ENCODE data around the gene PIM1. TPM values are rescaled to one million over a fixed set of nuclear protein-coding genes. Genes with fewer than 3 reads are reported as not detected.

The PIM1 gene
- total and polyA plus RNA-seq, 9 of the 15 experiments (the other 6 are each of a cell fraction or from before 2014, with no cell fraction given), result 19.0 to 789 (median 212) TPM

- peak; percentile 28 for TF ChIP-seq SMAD1 (IDR thresholded peaks at IDR 0.05; ENCODE audit: low read depth, low read length, partially characterized antibody)
- TF ChIP-seq, protein P1, sequence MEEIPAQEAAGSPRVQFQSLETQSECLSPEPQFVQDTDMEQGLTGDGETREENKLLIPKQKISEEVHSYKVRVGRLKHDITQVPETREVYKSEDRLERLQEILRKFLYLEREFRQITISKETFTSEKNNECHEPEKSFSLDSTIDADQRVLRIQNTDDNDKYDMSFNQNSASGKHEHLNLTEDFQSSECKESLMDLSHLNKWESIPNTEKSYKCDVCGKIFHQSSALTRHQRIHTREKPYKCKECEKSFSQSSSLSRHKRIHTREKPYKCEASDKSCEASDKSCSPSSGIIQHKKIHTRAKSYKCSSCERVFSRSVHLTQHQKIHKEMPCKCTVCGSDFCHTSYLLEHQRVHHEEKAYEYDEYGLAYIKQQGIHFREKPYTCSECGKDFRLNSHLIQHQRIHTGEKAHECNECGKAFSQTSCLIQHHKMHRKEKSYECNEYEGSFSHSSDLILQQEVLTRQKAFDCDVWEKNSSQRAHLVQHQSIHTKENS (CRISPR knock-in tag; IDR thresholded peaks at IDR 0.05), result peak; percentile 85
- 0 out of 2 replicates have a peak, but pooled peaks have one; percentile 60 for TF ChIP-seq CGGBP1 (CRISPR knock-in tag; IDR thresholded peaks at IDR 0.05)
- TF ChIP-seq NFIC (IDR thresholded peaks at IDR 0.05), result peak; percentile 35; the same call in 1 of the 2 replicates
- no peak for TF ChIP-seq PYGO2 (tag; IDR thresholded peaks at IDR 0.05)
- no peak for TF ChIP-seq ZNF140 (CRISPR knock-in tag; IDR thresholded peaks at IDR 0.05)
- peak; percentile 91 for TF ChIP-seq ZNF384 (IDR thresholded peaks at IDR 0.05; ENCODE audit: low read depth, low read length)
- peak; percentile 60; the same call in 1 of the 2 replicates for TF ChIP-seq KLF6 (CRISPR knock-in tag; IDR thresholded peaks at IDR 0.05; ENCODE audit: borderline replicate concordance)
- peak; percentile 50 for TF ChIP-seq ZNF695 (CRISPR knock-in tag; IDR thresholded peaks at IDR 0.05)
- 0 out of 2 replicates have a peak, but pooled peaks have one; percentile 77 for TF ChIP-seq ZNF609 (CRISPR knock-in tag; IDR thresholded peaks at IDR 0.05; ENCODE audit: borderline replicate concordance)
- 0 out of 2 replicates have a peak, but pooled peaks have one; percentile 16 for TF ChIP-seq NR2F6 (CRISPR knock-in tag; IDR thresholded peaks at IDR 0.05)
- peak; percentile 19; the same call in 1 of the 2 replicates for TF ChIP-seq ZNF436 (CRISPR knock-in tag; IDR thresholded peaks at IDR 0.05)
- TF ChIP-seq NFE2 (IDR thresholded peaks at IDR 0.05; ENCODE audit: low read depth), result no peak
- TF ChIP-seq, protein P2, sequence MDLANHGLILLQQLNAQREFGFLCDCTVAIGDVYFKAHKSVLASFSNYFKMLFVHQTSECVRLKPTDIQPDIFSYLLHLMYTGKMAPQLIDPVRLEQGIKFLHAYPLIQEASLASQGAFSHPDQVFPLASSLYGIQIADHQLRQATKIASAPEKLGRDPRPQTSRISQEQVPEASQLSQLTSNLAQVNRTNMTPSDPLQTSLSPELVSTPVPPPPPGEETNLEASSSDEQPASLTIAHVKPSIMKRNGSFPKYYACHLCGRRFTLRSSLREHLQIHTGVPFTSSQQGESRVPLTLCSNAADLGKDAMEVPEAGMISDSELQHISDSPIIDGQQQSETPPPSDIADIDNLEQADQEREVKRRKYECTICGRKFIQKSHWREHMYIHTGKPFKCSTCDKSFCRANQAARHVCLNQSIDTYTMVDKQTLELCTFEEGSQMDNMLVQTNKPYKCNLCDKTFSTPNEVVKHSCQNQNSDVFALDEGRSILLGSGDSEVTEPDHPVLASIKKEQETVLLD (IDR thresholded peaks at IDR 0.05), result 0 out of 2 replicates have a peak, but pooled peaks have one; percentile 6
- no peak; the same call in none of the 2 replicates for TF ChIP-seq RNF219 (CRISPR knock-in tag; IDR thresholded peaks at IDR 0.05)
- TF ChIP-seq RBFOX2 (IDR thresholded peaks at IDR 0.05; ENCODE audit: low read depth, low read length), result peak; percentile 60
- TF ChIP-seq POLR2AphosphoS2 (IDR thresholded peaks at IDR 0.05; ENCODE audit: low read length), result peak; percentile 99
These were observed 6.5 kb downstream of the PIM1 start (continued) for GRCh38 chr6:37176268-37177076.
